Astrocyte of the spinal cord (primary cell): ENCODE measurements around the gene AK9.

Experiments used
- DNase-seq: peaks from one replicate; pipeline ENCODE4 v3.0.0; 2011; ENCODE audit warnings: low read depth, low spot score
- H3K4me3 ChIP-seq: 2 replicates; pipeline ENCODE4 v1.5.1; 2011; ENCODE audit warnings: low read depth, mild to moderate bottlenecking, low read length, moderate library complexity
- in situ Hi-C: cut with HindIII; loops from 2 replicates; pipeline ENCODE4 v1.10.0; 2017; ENCODE audit warnings: low sequenced_read_pairs
- TF ChIP-seq, protein P1 (sequence below): IDR thresholded peaks from 2 replicates; pipeline ENCODE4 v1.5.1; 2012; ENCODE audit warnings: low read depth, mild to moderate bottlenecking, low read length, inconsistent platforms

The AK9 gene

DNA sequence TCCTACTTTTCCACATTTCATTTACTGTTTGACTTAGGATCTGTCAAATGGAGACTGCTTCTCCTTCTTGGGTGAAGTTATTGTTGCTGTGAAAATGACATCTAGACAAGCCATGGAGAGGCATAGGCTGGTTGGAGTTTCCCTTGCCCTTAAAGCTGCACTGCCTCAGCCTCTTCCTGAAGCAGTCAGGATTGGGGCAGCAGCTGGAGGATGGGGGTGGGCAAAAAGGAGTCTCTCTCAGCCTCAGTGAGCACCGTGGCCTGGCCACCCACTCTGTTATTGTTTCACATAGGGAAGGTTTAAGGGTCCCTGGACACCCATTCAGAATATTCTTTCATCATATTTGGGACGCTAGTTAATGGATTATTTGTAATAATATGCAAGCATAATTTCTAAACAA is 200.3 kb downstream of the AK9 start:
- no peak for DNase-seq
- TF ChIP-seq, protein P1, sequence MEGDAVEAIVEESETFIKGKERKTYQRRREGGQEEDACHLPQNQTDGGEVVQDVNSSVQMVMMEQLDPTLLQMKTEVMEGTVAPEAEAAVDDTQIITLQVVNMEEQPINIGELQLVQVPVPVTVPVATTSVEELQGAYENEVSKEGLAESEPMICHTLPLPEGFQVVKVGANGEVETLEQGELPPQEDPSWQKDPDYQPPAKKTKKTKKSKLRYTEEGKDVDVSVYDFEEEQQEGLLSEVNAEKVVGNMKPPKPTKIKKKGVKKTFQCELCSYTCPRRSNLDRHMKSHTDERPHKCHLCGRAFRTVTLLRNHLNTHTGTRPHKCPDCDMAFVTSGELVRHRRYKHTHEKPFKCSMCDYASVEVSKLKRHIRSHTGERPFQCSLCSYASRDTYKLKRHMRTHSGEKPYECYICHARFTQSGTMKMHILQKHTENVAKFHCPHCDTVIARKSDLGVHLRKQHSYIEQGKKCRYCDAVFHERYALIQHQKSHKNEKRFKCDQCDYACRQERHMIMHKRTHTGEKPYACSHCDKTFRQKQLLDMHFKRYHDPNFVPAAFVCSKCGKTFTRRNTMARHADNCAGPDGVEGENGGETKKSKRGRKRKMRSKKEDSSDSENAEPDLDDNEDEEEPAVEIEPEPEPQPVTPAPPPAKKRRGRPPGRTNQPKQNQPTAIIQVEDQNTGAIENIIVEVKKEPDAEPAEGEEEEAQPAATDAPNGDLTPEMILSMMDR: no peak
- in situ Hi-C loops: no loop called here
- no peak overlapping the region for H3K4me3 ChIP-seq

- H3K4me3 ChIP-seq: no peak overlapping the region
- TF ChIP-seq, protein P1: no peak
- in situ Hi-C loops: no loop called here
- no peak for DNase-seq
Measured at GRCh38 chr6:109488001-109488400, 203.0 kb downstream of the AK9 start.

- no peak overlapping the region for H3K4me3 ChIP-seq
- DNase-seq: no peak
- TF ChIP-seq, protein P1: no peak
- in situ Hi-C loops: no loop called here
Measured at GRCh38 chr6:109486068-109486467, 204.9 kb downstream of the AK9 start.

DNA sequence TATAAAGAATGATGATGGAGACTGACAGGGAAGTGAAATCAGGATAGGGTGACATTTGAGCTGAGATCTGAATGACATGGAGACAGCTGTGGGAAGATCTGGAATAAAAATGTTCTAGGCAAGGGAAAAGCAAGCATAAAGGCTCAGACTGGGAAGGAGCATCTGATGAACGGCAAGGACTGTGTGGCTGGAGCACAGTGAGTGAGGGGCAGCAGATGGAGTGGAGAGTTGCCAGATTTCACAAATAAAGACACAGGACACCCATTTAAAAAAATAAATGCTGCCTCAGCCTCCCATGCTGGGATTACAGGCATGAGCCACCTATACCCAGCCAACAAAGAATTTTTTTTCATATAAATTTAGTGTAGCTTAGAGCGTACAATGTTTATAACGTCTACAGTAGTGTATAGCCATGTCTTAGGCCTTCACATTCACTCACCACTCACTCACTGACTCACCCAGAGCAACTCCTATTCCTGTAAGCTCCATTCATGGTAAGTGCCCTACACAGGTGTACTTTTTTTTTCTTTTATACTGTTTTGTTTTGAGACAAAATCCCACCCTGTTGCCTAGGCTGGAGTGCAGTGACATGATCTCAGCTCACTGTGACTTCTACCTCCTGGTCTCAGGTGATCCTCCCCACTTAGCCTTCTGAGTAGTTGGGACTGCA is 205.6 kb downstream of the AK9 start:
- in situ Hi-C loops: no loop called here
- DNase-seq: no peak
- H3K4me3 ChIP-seq: no peak overlapping the region
- TF ChIP-seq, protein P1: no peak

GRCh38 chr6:109484122-109484521 is 206.9 kb downstream of the AK9 start:
- TF ChIP-seq, protein P1: no peak
- in situ Hi-C loops: no loop called here
- DNase-seq: peak; percentile 9
- no peak overlapping the region for H3K4me3 ChIP-seq

DNA sequence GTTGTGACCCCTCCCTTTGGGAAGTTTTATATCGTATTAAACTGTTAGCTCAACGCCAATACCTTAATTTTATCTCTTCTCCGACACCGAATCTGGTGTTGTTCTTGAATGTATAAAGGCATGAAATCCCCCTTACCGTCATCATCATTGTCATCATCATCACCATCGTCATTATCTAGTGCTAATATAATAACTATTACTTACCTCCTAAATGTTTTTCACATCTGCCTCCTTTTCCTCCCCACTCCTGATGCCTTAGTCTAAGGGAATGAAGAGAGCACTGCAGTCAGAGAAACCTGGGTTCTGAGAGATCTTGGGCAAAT is 207.3 kb downstream of the AK9 start:
- no peak for DNase-seq
- TF ChIP-seq, protein P1: no peak
- peak overlapping the region; percentile 47 for H3K4me3 ChIP-seq
- in situ Hi-C loops: no loop called here
